Colon (tissue), 2 donors: ENCODE data around the gene TRAM2.

Experiments used
- FAIRE-seq: peaks from 2 replicates; lab custom pipeline; 2012; peaks lifted over from hg19 to GRCh38; lab: Jason Lieb, UNC
- donor health status: control.
- donor health status: control.

TRAM2 gene

DNA sequence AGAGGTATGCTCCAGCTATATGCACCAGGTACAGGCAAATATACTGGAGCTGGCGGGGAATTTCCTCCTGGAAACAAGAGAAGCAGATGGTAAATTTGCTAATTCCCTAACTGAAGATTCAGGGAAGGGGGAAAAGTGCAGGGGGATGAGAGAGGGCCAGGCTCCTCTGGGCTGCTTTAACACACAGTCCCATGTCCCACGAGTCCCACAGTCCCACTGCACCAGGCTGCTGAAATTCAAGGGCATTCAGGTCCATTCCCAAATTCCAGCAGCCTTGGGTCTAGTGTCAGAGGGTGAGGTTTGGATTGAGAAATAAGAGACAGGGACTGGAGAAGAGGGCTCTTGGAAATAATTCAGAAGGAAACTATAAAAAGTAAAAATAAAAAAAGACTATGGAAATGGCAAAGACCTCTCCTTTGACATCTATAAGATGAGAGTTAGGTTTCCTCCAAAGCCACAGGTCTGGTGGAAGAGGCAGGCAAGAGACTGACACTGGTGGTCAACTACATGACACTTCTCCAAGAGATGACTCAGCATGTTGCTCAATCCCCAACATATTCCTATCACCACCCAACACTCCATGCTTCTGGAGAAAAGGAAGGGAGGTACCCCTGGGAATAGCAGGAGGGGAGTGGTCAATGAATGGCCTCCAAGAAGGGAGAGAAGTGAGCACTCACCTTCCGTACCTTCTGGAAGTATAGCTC, 69.2 kb downstream of the TRAM2 start:
- FAIRE-seq: no peak

DNA sequence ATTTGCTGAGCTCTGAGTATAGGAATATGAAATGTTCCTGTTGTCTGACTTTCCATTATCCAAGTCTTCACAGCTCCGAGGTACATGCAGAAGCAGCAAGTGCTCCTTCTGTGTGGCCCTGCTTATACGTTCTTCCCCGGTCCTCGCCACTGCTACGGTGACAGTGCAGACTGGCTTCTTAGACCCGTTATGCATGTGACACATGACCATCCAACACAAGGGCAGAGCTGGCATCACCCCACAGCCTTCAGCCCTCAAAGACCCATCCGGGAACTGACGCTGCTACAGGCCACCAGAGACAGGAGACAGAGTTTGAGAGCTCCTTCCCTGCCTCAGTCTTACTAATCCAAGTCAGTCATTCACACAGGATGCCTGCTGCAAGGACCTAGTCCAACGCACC, 70.4 kb downstream of the TRAM2 start:
- FAIRE-seq: no peak

DNA sequence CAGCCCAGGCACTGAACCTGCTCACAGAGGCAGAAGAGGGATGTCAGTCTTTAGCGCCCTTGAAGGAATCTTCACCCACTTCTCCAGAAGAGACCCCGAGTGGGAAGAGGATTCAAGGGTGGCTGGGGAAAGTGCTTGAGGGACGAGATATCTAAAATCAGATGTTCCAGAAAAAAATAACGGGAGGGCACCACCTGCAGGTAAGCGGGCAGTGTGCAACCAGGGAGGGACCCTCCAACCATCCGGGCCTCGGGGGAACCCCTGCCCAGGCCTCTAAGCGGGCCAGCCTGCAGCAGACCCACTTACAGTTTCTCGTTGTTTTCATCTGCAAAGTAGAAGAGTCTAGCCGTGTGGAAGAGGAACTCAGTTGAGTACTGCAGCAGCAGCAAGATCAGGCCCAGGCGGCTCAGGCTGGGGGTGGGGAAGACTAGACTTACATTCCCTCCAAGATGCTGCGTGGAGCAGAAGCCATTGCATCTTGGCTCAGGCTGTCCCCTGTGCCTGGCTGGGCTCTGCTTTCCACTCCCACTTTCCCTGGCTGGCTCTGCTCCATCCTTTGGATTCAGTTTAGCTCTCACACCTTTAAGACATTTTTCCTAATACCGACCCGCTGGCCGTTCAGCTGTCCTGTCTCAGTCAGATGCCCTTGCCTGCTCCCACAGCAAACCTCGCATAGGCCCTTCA, 71.0 kb downstream of the TRAM2 start:
- no peak for FAIRE-seq

DNA sequence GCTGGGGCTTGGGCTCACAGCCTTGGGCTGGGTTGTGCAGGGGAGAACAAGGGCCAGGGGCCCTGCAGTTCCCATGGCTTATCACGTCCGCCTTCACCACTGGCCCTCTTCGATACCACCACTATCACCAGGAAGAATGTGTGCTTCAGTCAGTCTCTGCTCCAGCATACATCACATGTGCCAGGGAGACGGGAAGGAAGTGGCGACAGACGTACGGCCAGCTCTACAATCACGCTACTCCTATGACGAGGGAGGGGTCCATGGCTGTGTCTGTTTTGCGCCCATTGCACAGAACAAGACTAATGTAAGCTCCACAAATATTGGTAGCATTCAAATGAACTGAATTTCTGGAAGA, 72.1 kb downstream of the TRAM2 start:
- no peak for FAIRE-seq

DNA sequence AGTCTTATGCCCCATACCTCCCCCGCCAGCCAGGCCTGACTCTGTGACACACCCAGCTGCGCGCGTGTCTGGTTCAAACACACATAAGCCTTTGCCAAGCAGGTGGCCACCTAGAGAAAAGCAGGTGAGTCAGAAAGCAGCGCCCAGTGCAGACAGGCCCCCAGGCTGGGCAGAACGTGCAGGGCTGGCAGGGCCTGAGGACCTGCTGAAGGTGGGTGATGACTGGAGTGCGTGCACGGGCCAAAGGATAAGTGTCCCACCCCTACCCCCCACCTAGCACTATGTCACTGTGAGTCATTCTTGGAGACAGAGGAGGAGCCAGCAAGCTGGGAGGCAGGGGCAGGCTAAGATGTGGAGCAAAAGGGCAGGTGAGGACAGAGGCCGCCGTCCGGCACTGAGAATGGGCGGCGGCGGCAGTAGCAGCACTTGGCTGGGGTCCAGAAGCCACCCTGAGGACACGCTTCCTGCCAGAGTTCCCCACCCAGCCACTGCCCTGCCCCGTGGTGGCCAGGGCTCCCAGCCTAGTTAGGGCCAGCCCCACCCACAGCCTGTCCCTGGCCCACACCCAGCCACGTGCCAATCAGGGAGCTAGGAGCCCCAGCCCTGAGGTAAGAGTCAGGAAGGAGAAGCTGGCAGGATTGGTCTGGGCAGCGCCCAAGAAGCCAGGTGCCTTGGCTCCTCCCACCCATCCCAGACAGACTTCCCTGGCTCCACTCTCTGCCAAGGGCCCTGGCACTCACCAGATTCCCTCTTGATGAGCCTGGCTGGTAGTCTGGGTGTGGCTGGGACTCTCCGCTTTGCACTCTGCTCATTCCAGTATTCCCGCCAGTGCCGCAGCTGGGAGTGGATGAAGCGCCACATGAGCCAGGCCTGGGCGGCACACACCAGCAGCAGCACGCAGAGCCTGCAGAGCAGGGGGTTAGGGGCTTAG, 72.7 kb downstream of the TRAM2 start:
- FAIRE-seq: no peak

DNA sequence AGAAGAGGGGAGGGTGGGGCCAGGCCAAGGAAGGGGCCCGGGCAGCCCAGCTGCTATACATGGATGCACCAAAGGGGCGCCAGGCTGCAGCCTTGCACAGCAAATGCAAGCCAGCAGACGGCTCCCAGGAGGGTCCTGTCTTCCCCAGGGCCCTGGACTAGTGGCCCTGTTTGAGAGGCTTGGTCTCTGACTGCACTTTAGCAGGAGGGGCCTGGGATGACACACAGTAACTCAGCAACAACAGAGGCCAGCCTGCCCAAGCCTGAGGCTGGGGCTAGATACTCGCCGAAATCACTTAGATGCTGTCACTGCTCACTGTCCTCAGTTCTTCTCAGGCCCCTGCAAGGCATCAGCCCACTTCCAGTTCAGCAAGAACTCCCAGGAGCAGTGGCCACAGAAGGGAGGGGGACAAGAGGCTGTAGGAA, 73.5 kb downstream of the TRAM2 start:
- FAIRE-seq: no peak

DNA sequence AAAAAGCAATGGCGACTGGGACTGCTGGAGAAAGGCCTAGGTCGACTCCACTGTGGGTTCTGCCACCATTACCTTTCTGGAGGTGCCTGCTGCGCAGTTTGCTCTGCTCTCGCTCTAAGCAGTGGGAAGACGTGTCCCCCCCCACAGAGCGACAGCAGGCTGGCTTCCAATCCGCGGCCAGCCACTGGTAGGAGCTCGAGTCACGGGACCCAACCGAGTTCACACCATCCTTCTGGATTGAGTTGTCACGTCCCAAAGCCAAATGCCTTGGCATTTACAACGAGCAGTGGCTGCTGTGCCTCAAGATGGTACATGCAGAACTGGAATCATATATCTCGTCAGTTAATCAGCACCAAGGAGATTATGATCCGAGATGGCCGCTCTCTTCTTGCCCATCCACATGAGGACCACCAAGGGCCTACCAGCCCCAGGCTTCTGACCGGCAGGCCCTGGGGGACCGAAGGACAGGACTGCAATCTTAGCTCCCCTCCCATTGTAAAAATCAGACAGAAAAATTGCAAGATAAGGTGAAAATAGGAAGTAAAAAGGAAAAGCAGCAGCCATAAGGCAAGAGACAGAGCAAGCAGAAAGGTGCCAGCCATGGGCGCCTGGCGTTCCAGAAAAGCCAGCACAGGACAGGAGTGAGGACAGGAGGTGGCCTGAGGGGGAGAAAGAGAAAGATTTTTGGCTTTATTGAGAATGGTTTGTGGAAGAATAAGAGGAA, 74.4 kb downstream of the TRAM2 start:
- no peak for FAIRE-seq

DNA sequence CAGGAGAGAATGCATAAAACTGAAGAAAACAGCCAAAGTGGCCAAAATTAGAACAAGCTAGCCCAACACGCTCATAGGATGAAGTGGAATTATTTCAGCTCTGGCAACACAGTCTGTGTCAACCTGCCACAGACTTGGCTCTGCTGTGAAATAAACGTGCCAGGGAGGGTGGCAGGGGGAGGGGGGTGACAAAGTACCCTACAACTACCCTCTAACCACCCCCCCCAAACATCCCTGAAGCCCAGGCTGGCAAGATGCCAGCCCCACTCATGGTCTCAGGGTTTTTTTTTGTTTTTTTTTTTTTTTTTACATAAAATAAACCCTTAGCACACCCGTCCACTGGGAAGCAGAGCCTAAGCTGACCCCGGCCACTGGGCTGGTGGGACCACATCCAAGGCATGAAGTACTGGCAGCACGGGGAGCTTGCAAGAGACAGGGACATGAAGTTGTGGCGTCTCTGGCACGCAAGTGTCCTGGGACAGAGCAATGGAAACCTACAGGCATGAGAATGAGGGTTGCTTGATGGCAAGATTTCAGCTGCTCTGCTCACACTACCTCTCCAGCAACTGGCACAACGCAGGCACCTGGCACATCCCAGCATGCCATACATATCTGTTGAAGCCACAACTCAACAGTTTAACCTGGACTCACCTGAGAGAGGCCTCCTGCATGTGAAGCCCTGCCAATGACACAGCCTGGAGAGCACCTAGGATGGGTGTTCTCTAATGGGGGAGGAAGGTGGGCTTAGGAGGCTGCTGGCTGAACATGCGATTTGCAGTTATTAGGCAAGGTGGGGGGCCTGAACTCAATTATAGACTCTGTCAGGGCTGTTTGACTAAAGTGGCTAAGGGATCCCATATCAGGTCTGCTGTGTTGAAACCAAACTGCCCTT, 76.4 kb downstream of the TRAM2 start:
- no peak for FAIRE-seq

DNA sequence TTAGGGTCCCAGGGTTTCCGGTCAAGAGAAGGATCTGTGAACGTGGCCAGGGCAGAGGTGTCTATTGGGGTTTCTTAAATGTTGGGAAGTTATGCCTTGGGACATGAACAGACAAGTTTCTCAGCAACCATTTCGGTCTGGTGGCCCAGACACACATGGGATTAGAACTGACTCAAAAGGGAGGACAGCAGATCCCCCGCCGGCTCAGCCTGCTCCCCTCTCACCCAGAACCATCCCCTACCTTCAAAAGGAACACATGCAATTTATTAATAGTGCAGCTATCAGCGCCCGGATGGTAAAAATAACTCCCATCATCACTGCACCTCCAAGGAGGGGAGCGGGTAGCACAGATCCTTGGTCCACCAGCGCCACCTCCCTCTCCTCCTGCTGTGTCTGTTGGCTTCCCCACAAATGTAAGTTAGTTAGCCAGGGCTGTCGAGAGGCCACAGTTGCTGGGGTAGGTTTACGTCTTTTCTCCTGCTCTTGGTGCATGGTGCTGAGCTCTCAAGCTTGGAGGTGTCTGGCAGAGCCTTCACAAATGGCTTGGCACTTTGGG, 77.1 kb downstream of the TRAM2 start:
- no peak for FAIRE-seq

DNA sequence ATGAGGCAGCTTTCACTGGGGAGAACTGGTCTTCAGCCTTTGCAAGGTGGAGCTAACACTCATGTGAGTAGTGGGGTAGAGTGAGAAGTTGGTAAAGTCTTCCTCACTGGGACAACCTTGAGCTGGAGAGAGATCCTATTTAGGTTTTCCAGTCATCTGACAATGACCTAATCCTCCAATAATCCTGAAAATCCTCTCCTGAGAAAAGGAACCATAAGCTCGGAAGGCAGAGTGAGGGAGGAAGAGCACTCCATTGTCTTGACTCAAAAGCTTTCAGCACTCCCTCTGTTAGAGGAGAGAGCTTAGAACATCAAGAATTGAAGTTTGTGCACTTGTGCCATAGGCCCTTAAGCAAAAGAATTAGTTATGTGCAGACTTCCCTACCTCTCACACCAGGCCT, 77.8 kb downstream of the TRAM2 start:
- FAIRE-seq: no peak

DNA sequence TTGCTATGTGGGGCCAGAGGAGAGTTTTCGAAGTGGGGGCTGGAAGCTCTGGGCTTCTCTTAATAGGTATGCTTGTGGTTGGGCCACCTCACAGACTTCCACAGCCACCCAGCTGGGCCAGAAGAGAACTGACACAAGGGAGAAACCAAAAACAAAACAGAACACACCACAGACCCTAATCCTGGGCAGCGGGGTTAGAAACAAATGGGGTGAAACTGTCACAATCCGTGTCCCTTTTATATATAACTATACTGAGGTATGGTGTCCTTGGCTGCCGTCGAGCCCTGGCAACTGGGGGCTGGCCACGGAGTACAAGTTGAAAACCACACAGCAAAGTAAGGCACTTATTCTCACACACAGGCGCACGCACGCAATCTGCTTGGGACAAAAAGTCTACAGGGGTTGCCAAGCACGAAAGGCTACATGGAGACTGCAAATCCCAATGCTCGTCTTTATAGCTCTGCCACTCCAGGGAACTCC, 78.3 kb downstream of the TRAM2 start:
- no peak for FAIRE-seq

DNA sequence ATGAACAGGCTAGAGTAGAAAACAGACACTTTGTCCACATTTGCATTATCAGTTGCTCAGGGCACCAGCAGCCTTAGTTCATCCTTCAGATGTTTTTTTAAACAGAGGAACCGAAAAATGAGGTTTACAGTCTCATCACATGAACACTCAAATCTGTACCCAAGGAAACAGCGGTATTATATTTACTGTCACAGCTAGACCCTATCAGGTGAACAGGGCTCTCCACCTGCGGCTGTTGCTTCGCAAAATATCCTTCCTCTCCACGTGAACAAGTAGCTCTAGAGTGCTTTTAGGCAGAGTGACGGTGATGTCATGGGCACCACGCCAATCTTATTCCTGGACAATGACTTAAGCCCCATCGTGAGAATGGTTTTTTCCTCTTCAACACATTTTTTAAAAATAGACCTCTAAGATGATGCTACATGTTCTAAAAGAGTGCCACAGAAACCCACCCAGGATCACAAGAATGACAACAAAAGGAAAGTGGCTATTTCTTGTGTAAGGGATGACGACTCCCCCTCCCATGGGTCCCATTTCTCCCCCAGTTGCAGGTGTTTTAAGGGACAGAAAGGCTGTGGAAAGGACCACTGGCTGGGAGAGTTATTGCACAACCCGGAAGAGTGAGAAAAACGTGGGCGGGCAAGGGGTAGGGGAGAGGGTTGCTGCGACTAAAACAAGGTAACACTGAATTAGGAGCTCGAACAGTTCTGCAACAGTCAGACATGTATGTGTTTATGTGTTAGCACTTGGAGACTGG, 79.0 kb downstream of the TRAM2 start:
- no peak for FAIRE-seq

DNA sequence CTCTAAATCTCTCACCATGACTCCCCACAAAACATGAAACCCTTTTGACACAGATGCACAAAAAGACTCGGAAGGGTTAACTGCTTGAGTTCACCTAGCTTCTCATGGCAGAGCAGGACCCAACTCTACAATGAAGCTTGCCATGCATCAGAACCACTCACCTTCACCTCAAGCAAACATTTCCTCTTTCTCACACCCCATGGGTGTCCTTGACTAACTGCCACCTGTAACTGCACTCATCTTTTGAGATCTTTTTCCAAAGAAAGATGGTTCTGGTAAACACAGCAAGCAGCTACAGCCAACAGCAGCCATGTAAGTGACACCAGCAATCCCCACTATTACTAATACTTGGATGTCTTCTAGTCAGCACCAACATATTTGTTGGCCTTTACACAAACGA, 80.2 kb downstream of the TRAM2 start:
- no peak for FAIRE-seq

DNA sequence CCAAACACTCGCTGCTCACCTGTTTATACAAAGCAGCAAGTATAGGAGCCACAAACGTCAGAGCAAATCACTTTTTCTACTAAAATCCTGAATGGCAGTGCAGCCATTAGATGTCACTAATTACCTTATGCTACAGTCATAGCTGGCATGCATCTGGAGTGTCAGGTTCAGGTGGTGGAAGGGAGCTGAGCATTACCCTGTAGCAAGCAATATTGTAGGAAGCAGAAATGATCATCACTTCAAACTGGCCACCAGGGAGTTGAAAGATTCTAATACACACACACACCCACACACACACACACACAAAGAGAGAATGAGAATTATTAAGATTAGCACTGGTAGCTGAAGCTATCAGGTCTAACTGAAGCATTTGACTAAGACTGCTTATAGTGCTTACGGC, 80.9 kb downstream of the TRAM2 start:
- no peak for FAIRE-seq

DNA sequence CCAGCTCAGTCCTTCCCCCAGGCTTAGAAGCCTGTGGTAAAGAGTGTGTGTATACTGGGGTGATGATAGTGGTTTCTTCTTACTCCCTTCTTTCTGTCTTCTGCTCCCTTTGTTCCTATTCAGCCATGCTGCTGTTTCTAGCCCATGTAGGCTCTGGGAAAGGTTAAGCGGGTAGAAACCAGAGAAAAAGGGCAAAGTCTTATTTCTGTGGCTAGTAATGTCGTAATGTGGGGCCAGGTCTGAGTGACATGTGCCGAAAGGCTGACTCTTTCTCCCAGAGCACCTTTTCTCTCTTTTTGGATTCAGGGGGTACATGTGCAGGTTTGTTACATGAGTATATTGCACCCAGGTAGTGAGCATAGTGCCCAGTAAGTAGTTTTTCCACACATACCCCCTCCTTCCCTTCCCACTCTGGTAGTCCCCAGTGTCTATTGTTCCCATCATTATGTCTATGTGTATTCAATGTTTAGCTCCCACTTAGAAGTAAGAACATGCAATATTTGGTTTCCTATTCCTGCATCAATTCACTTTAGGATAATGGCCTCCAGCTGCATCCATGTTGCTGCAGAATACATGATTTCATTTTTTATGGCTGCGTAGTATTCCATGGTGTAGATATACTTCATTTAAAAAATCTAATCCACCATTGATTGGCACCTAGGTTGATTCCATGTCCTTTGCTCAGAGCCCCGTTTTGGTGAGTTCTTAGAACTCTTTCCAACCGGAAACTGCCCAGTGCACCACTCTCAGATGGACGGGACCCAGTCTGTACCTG, 82.4 kb downstream of the TRAM2 start:
- FAIRE-seq: no peak

DNA sequence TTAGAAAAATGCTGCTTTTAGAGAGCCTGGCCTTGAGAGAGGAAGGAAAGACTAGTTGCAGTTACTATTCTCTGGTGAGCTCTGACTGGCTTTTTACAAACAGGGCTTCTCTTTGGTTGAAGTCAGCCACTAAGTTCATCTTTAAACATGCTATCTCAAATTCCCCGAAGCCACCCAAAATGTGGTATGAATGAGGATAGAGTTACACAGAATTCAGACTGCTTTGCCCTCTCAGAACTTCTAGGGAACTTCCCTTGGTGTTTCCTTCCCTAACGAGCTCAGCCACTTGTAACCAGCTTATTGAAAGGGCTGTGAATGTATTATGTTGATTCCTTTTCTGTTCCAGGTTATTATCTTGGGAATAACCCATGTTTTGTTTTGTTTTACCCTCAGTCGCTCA, 83.2 kb downstream of the TRAM2 start:
- no peak for FAIRE-seq

DNA sequence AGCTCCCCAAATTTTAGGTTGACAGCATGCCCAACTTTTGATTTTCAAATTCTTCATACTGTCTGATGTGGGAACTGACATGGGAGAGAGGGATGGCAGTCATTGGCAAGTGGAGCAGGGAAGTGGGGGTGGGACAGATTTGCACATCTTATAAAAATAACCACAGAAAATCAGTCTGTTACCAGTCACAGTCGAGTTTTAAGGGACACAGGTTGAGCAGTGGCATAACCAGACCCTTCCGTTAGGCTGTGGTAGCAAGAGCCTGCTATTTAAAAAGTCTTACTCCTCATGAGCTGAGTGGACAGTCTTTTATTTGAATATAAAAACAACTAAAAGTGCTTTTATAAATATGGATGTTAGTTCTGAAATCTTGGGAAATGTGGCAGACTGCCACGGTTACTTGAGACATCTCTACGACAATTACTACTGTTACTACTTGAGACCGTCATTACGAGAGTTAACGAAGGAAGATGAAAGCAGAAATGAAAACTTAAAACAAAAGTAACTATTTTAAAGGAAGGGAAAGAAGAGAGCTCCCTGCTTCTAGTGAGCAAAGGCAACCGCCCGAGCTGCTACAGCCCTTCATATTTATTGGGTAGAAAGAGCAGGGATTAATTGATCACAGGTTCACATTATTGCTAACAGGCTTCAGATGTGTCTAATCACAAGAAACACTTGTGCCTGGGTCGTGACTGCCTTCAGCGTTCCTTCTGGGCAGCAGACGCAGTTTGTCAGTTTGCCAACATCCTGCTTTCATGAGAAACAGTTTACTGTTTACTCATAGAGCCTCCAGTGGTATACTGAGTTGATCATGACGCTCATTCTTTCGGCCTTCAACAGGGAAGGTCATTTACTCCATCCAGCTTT, 85.4 kb downstream of the TRAM2 start:
- FAIRE-seq: no peak

DNA sequence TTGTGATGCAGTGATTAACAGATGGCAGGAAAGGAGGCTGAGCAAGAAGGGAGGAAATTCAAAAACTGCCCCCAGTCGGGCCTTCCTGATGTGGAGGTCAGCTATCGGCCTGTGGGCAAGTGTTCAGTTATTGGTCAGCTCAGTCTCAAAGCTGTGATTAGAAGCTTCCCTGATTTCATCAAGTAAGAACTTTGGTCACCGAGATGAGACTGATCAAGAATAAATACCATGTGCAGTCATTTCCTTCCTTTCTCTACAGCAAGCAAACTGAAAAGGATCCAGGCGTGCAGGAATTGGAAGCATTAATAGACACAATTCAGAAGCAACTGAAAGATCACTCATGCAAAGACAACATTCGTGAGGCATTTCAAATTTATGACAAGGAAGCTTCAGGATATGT, 87.0 kb downstream of the TRAM2 start:
- no peak for FAIRE-seq
